ENCODE results near the gene B3GALT4.

DNA sequence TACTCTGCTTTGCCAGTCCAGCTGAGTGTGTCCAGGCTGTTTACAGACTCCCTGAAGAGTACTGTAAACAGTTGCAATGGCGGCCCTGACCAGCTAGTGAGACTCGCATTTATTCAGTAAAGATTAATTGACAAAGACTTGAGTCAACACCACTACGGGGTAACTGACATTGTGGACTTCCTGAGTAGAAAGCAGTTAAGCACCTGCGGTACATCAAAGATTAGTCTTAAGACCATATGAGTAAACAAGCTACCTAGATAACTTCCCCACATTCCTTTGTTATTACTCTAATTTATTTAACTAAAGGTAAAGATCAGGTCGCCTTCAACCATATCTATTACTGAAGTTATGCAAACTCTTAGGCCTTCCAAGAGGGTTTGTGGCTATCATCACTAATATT is 17.9 kb upstream of the B3GALT4 start:
- no peak for TF ChIP-seq POLR2AphosphoS5 (IDR thresholded peaks at IDR 0.05)
- TF ChIP-seq CTCF (IDR thresholded peaks at IDR 0.05 in 8 of 11, conservative IDR thresholded peaks at IDR 0.05 in 3 of 11), result no peak
- no peak for TF ChIP-seq POLR2A (IDR thresholded peaks at IDR 0.05)

Data from spleen (tissue), 7 donors.